GM10266 (cell line): ENCODE results near the gene ADARB2.

Experiments used
- DNase-seq: peaks from one replicate; pipeline ENCODE4 v3.0.0; 2012; ENCODE audit errors: extremely low spot score
- CTCF ChIP-seq: IDR thresholded peaks from 2 replicates; pipeline ENCODE4 v1.5.1; 2012; ENCODE audit warnings: mild to moderate bottlenecking, low read depth; ENCODE audit not compliant: control insufficient read depth, insufficient read depth; ENCODE audit errors: missing control alignments

The ADARB2 gene

DNA sequence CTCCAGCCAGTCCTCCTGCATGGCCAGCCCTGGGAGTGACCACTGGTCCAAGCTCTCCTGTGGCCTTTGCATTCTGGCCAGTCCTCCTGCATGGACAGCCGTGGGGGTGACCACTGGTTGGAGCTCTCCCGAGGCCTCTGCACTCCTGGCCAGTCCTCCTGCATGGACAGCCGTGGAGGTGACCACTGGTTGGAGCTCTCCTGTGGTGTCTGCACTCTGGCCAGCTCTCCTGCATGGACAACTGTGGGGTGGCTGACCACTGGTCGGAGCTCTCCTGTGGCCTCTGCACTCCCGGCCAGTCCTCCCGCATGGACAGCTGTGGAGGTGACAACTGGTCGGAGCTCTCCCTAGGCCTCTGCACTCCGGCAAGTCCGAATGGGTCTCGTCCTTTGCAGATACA is 28.7 kb upstream of the ADARB2 start:
- no peak for DNase-seq
- no peak for TF ChIP-seq CTCF

DNA sequence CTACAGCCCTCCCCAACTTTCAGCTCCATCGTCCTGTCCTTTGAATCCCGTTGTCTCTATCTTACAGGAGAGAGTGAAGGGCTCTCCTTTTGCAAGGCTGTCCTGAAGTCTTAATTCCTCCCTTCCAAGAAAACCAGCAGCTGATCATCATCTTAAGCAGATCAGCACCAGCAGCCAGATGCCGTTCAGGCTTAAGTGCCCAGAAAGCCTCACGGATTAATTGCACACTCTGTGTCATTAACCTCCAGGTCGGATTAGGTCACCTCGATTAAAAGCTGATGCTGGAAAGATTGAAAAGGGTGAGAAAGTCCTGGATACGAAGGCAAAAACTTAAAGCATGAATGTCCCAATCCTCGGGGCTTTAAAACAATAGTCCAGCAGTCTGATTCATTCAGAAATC is 24.8 kb upstream of the ADARB2 start:
- no peak for TF ChIP-seq CTCF
- DNase-seq = no peak

- DNase-seq = no peak
- no peak for TF ChIP-seq CTCF
Observed at GRCh38 chr10:1754506-1755153, 17.3 kb upstream of the ADARB2 start.

GRCh38 chr10:1752153-1752552 is 14.8 kb upstream of the ADARB2 start:
- no peak for TF ChIP-seq CTCF
- no peak for DNase-seq

DNA sequence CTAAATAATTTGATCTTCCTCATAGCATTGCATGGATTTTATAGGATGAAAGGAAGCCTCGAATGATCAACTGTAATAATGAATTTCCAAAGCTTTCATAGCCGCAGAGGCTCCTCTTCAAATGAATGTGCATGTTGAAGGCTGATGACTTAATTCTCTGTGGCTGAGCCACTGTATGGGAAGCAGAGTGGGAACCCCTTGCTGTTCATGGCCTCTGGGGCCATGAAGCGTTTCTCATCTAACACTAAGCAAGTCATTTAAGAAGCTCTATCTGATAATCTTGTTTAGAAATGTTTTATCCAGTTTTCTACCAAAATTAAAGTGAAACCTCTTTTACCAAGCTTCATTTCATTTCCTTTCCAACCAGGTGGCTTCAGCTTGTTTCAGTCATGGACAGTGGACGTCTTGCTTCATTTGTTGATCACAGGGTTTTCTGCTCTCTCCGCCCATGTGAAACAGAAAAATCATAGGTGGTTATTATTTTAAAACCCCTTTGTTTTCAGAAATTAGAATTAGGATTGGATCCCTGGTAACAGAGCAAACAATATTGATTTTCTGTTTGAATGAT is 10.3 kb upstream of the ADARB2 start:
- no peak for TF ChIP-seq CTCF
- DNase-seq = no peak

DNA sequence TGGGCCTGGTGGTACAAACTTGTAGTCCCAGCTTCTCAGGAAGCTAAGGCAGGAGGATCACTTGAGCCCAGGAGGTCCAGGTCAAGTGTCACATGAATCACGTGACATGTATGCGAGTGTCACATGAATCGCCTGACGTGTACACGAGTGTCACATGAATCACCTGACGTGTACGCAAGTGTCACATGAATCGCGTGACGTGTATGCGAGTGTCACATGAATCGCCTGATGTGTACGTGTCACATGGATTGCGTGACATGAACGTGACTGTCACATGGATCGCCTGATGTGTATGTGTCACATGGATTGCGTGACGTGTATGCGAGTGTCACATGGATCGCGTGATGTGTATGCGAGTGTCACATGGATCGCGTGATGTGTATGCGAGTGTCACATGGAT is 9.5 kb upstream of the ADARB2 start:
- TF ChIP-seq CTCF = no peak

GRCh38 chr10:1745780-1746456 is 8.6 kb upstream of the ADARB2 start:
- no peak for DNase-seq

More for the DNA sequence above, 9.5 kb upstream of the ADARB2 start:
- DNase-seq = no peak

More at GRCh38 chr10:1745780-1746456, 8.6 kb upstream of the ADARB2 start:
- TF ChIP-seq CTCF = no peak
